GM21825 (cell line): Measurements from ENCODE around the gene CLK3.
"Not testable (repeated sequence)": the region's sequence is repeated elsewhere in the genome, so short reads cannot be mapped to it uniquely, and the experiment has no call there.

Source experiments
- ATAC-seq: cut with Tn5 transposase; IDR thresholded peaks from one replicate; pipeline ENCODE4 v1.9.1; 2021; ENCODE audit warnings: mild to moderate bottlenecking, moderate library complexity; ENCODE audit not compliant: unreplicated experiment

CLK3 gene

DNA sequence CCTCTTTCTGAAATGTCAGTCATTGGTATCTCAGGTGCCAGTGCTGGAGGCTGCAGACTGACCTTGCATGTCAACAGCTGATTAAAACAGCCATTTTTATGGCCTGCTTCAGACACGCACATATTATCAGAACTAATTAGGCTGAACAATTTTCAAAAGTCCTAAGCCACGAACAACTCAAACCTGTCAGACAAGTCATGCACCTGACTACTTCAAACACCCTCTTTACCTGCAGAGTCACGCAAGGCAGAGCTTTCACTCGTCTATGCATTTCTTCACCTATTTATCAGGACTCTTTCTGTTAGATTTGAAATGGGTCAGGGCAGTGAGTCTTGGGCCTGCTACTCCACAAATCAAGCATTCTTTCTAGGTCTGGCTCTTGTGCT, 26.7 kb downstream of the CLK3 start:
- no peak for ATAC-seq

- no peak for ATAC-seq
Measured at GRCh38 chr15:74642734-74643664, 27.4 kb downstream of the CLK3 start.

GRCh38 chr15:74643665-74644204, 28.1 kb downstream of the CLK3 start:
- ATAC-seq, result no peak

DNA sequence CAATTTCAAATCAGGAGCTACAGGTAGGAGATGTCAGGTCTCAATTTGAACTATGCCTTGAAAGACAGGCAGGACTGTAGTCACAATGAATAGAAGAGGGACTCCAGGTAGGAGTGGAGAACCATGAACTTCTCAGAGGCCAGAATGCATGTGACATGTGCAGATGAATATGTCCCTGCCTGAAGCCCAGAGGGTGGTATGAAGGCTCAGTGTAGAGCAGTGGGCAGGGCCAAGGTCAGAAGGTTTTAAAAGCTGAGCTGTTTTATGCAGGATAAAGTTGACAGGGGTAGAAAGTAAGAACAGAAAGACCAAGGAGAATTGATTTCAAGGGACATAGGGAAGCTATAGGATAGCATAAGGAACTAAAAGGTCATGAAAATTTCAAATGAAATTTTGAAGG, 30.8 kb downstream of the CLK3 start:
- ATAC-seq, result no peak

GRCh38 chr15:74648051-74648842, 32.6 kb downstream of the CLK3 start:
- ATAC-seq, result no peak

GRCh38 chr15:74651242-74651741, 35.7 kb downstream of the CLK3 start:
- ATAC-seq, result no peak

DNA sequence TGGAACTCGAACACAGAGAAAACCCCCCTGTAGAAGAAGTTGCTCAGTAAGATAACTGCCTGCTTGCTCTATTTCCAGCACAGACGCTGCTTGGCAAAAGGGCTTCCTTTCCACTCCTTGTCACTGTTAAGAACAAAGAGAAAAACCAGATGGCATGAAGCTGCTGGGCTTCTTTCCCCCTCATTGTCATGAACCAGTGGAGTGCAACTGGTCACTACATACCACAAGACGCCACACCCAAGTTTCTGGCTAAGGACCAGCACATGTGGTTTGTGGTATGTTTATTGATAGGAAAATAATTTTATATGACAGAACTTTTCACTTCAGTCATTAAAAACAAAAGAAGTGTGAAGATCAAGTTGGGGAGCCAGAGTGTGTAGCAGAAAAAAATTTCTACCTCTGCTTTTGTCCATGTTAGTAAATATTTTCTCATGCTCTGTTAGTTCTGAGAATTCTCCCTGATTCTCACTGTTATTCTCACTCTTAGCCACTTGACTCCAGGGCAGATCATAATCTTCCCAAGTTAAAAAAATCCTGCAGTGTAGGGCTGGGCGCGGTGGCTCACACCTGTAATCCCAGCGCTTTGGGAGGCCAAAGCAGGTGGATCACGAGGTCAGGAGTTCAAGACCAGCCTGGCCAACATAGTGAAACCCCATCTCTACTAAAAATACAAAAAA, 37.9 kb downstream of the CLK3 start:
- ATAC-seq, result no peak

DNA sequence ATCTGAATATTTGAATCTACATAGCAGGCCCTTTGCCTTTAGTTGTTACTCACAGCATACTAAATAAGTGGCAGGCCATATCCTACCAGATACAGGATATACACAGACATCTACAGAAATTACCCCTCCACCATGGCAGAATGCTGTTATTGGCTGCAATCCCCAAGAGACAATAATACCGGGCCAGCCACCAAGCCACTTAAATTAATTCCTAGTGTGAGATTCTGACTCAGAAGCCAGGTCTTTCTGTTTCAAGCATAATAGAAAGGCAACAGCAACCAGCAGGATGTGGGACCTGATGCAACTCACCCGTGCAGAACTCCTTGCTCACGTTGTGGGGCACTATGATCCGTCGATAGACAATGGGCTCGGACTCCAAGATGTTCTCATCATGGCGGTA, 39.8 kb downstream of the CLK3 start:
- no peak for ATAC-seq

DNA sequence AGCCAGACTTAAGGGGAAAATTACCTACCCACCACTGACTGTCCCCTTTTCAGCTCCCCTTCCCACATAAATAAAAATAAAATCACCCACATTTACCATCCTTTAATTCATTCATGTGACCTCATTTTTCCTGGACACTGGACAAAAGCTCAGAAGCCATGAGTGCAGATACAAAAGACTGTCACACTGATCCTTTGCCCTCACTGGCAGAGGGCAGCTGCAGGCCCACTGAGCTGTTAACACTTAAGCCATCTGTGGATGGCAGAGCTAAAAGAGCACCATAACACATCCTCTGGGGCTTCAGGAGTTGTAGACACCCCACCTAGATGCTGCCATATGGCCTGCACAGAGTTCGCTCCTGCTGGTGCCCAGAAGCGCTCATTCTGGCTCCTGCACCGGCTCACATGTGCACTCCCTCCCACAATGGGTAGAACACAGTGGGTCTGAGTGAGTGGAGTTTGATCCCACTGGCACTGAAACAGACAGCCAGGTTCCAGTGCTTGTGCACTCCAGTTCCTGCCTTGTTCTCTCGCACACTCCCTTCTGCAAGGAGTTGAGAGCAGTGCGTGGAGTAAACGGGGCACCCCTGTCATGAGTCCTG, 41.4 kb downstream of the CLK3 start:
- no peak for ATAC-seq

- ATAC-seq, result no peak
Measured at GRCh38 chr15:74657846-74658245, 42.2 kb downstream of the CLK3 start.

DNA sequence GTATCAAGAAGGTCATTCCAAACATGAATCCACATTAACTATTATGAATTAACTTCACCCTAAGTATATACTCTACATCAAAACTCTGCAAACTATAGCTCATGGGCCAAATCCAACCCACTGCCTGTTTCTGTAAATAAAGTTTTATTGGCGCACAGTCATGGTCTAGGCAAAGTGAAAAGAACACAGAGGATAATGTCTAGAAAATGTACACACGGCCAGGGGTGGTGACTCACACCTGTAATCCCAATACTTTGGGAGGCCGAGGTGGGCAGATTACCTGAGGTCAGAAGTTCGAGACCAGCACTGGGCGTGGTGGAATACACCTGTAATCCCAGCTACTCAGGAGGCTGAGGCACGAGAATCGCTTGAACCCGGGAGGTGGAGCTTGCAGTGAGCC, 45.6 kb downstream of the CLK3 start:
- ATAC-seq, result not testable (repeated sequence)

DNA sequence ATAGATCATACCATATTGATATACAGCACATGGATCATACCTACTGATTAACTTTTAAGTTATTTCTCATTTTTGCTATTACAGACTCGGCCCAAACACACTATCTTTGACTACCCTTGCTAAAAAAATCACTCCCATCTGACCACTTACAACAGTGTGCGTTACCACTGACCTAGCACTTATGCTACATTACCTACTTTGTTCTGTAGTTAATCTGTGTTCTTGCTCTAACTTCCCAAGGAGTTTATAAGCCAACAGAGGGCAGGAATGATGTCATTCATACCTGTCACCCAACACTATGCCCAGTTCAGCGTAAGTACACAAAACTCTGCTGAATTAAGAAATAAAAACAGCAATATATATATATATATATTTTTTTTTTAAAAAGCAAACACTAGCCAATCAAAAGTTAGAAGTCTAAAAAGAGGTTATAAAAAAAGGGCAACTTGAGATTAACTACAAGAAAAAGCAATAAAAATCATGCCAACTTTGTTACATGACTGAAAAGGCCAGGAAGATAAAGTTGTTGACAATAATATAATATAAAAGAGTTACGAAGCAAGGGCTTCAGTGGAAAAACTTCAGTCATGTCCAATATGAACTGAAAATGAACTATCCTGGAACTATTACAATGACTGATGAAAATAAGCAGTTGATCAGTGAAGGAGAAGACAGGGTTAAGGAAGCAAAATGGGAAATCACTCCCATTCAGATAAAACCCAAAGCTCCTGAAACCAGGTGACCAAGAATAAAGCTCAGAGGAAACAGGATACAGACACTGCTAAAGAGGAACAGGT, 46.6 kb downstream of the CLK3 start:
- ATAC-seq, result no peak

DNA sequence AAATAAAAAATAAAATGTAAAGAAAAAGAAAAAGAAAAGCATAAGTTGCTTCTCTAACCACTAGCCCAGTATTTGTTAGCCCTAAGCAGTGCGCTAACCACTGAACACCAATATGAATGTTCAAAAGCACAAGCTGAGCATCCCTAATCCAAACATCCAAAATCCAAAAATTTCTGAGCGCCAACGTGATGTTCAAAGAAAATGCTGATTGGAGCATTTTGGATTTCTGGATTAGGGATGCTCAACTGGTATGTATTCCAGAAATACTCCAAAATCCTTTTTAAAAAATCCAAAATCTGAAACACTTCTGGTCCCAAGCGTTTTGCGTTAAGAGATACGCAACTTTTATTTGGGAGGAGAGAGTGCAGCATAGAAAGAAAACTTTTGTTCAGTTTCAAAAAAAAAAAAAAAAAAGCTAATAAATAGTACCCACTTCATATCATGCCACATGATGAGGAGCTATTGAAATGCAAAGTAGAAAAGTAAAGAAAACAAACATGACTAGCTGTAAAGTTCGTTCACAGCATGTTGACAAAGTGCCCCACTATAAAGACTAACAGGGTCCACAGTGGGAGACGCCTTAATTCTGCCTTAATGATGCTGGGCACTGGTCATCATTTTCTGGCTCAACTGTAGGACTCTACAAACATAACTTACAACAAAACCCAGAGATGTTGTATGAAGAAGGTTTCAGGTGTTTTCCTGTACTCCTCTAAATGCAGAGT, 47.8 kb downstream of the CLK3 start:
- no peak for ATAC-seq

GRCh38 chr15:74664028-74664616, 48.5 kb downstream of the CLK3 start:
- no peak for ATAC-seq

- ATAC-seq, result no peak
Measured at GRCh38 chr15:74664670-74665069, 49.0 kb downstream of the CLK3 start.

DNA sequence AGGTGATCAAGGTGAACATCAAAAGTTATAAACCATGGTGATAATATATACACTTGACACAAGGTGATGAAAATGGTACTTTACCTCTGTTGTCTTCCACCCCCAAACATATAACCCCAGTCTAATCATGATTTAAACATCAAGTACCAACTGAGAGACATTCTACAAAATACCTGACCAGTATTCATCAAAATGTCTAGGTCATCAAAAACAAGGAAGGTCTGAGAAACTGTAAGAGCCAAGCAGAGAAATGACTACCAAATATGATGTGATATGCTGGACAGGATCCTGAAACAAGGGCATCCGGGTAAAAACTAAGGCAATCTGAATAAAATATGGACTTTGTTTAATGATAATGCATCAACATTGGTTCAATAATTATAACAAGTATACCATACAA, 52.3 kb downstream of the CLK3 start:
- ATAC-seq, result no peak

DNA sequence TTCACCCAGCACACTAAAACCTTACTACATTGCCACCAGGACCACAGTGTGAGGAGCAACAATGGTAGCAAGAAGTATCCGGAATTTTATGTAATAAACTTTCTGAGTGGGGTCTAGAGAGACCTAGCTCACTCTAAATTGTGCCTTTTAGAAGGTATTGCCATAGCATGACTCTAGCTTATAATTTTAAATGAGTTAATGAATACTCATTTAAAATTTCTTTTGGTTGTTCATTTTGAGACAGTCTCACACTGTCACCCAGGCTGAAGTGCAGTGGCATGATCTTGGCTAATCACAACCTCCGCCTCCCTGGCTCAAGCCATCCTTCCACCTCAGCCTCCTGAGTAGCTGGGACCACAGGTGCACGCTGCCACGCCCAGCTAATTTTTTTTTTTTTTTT, 54.0 kb downstream of the CLK3 start:
- no peak for ATAC-seq

DNA sequence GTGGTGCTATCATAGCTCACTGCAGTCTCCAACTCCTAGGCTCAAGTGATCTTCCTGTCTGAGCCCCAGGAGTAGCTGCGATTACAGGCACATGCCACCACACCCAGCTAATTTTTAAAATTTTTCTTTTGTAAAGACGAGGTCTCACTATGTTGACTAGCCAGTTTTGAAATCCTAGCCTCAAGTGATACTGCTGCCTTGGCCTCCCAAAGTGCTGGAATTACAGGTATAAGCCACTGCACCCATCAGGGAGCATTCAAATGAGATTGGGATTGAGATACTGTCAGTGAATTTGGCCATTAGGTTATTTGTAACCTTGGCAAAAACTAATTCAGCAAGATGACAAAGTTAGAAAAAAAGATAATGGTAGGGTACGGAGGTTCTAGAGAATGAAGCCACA, 58.5 kb downstream of the CLK3 start:
- no peak for ATAC-seq

GRCh38 chr15:74676801-74677200, 61.2 kb downstream of the CLK3 start:
- no peak for ATAC-seq
